Naive B cell (primary cell): ENCODE data around the gene TMEM51. TPM values are rescaled to one million over a fixed set of nuclear protein-coding genes. Genes with fewer than 3 reads are reported as not detected.

Experiments used
- ATAC-seq, 2 donors: fragments of 150-1000 bp; cut with Tn5 transposase; 2 replicates each; pipeline ENCODE4 v1.10.0; 2021; ENCODE audit warnings: low read depth in 2 of 2, mild to moderate bottlenecking in 2 of 2, moderate library complexity in 2 of 2
- DNase-seq: peaks from one replicate; pipeline ENCODE4 v3.0.0; 2022
- H3K27ac Mint-ChIP-seq, 6 donors: one replicate each; pipeline ENCODE4 v1.8.0; 2020 to 2022; ENCODE audit warnings: mild to moderate bottlenecking in 6 of 6, mixed read lengths in 6 of 6, moderate library complexity in 5 of 6, inconsistent platforms in 2 of 6
- H3K27me3 Mint-ChIP-seq, 3 donors: one replicate each; pipeline ENCODE4 v1.8.0; 2021 to 2022; ENCODE audit warnings: mixed read lengths in 3 of 3, mild to moderate bottlenecking in 1 of 3
- H3K36me3 Mint-ChIP-seq, 2 donors: one replicate each; pipeline ENCODE4 v1.8.0; 2020 to 2022; ENCODE audit warnings: mixed read lengths in 2 of 2, inconsistent platforms in 1 of 2, mild to moderate bottlenecking in 1 of 2
- H3K4me1 Mint-ChIP-seq, 3 donors: one replicate each; pipeline ENCODE4 v1.8.0; 2020 to 2022; ENCODE audit warnings: mixed read lengths in 3 of 3, inconsistent platforms in 1 of 3, mild to moderate bottlenecking in 1 of 3, moderate library complexity in 1 of 3
- H3K4me3 Mint-ChIP-seq, 8 donors: one replicate each; pipeline ENCODE4 v1.8.0; 2020 to 2022; ENCODE audit warnings: mild to moderate bottlenecking in 8 of 8, mixed read lengths in 8 of 8, moderate library complexity in 8 of 8, inconsistent platforms in 2 of 8
- H3K9me3 Mint-ChIP-seq, 7 donors: one replicate each; pipeline ENCODE4 v1.8.0; 2020 to 2022; ENCODE audit warnings: mixed read lengths in 7 of 7, mild to moderate bottlenecking in 5 of 7, inconsistent platforms in 2 of 7, moderate library complexity in 1 of 7
- polyA plus RNA-seq, 6 donors: library from polyadenylated mRNA; unstranded; fragments of 300-500 nt; fragmentation: Illumina TruSeq; gene quantifications; one replicate each; pipeline ENCODE4 v1.2.3, GENCODE V29; 2021; ENCODE audit warnings: low read depth in 6 of 6

TMEM51 gene
- polyA plus RNA-seq, 6 donors from 2014 or later = not detected

DNA sequence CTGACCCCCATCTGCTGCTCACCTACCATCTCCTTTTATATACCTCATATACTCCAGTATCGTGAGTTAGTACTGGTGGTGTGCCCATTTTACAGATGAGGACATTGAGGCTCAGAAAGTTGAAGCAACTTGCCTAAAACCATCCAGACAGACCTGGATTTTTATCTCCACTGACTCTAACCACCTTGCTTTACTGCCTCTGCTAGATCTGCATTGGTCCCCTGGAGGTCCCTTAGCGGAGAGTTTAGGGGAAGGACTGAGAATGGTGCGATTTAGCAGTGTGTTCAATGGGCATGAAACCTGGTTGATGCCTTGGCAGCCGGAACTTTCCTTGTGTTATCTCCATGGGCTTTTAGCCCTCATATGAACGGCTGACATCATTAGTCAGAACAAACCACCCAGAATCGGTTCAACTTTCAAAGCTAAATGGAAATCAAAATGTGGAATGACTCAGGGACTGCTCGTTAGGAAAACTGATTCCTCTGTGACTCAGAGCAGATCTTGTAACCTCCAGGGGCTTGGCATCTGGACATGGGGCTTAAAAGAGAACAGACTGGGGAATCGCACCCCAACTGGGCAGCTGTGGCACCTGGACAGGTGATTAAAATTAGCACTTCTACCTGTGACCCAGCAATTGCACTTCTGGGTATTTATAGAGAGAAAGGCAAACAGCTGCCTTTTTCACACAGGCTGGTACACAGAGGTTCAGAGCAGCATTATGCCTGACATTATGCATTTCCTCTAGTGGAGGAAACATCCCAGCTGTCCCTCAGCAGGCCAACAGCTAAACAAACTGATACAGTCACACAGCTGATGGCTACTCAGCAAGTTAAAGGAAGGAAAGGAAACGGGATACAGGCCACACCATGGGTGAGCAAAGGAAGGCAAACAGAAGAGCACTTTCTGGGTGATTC is 25.3 kb downstream of the TMEM51 start:
- Mint-ChIP-seq H3K27me3 (peaks cover 23 to 40% (median 24%) of the 10 kb centered on the region in 3 donors), H3K36me3 (peaks cover 0 to 14% of the 10 kb centered on the region in 2 donors), H3K4me1 (no peaks in the 10 kb centered on the region), H3K4me3 (no peak overlapping the region), H3K9me3 (peaks cover 0 to 11% (median 4%) of the 10 kb centered on the region in 7 donors), H3K27ac (no peak overlapping the region)
- DNase-seq (no peak), ATAC-seq (no peak)

DNA sequence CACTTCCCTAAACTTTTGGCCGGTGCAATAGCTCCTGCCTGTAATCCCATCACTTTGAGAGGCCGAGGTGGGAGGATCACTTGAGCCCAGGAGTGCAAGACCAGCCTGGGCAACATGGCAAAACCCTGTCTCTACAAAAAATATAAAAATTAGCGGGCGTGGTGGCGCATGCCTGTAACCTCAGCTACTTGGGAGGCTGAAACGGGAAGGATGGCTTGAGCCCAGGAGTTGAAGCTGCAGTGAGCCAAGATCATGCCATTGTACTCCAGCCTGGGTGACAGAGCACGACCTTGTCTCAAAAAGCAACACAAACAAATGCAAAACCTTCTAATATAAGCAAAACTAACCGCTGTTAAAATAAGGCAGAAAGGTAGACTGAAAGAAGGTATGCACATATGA is 25.9 kb downstream of the TMEM51 start:
- DNase-seq = no peak

DNA sequence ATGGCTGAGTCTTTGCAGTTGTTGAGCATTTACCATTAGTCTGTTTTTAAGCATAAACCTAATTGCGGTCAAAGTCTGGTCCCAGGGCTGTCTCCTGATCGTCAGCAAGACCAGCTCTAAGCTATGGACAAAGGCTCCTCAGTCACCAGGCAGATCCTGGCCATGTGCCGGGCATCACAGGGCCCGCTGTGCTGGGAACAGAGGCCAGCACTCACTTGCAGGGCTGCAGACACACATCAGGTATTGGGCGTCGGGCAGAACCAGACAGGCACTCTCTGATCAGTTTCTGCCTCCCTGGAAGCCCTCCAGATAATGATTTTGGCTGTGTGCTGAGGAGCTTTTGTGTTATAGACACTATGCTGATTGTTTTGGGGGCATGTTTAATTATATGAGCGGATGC is 26.6 kb downstream of the TMEM51 start:
- Mint-ChIP-seq H3K27me3 (peaks cover 21 to 38% (median 25%) of the 10 kb centered on the region in 3 donors), H3K9me3 (peaks cover 0 to 11% (median 4%) of the 10 kb centered on the region in 7 donors), H3K4me3 (no peak overlapping the region), H3K4me1 (no peaks in the 10 kb centered on the region), H3K36me3 (peaks cover 0 to 14% of the 10 kb centered on the region in 2 donors), H3K27ac (no peak overlapping the region)
- ATAC-seq (no peak), DNase-seq (no peak)

More for the DNA sequence above, 25.9 kb downstream of the TMEM51 start:
- no peak for ATAC-seq
- Mint-ChIP-seq H3K4me1 (no peaks in the 10 kb centered on the region), H3K4me3 (no peak overlapping the region), H3K27me3 (peaks cover 23 to 44% (median 25%) of the 10 kb centered on the region in 3 donors), H3K27ac (no peak overlapping the region), H3K36me3 (peaks cover 0 to 14% of the 10 kb centered on the region in 2 donors), H3K9me3 (peaks cover 0 to 11% (median 4%) of the 10 kb centered on the region in 7 donors)

DNA sequence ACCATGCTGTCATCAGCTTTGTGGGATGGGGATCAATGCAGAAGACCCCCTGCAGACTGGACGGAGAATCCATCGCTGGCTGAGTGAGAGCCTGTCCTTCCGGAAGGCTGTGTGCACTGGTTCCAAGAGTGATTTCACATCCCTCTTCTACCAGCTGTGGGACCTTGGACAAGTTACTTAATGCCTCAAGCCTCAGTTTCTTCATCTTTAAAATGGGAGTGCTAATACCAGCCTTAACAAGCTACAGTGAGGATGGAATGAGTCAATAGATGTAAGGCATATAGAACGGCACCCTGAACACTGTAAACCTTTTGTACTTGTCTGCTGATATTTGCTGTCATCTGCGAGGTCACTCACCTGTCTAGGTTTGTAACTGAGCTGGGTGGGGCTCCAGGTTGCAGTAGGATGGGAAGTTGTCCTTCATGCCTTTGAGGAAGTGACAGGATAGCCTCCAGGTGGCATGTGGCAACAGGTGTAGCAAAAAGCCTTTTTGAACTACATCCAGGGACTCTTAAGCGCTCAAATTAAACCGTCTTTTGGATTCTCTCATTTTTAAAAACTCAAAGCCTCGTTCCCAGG is 27.5 kb downstream of the TMEM51 start:
- H3K27me3 Mint-ChIP-seq = peaks cover 27 to 39% (median 29%) of the 10 kb centered on the region in 3 donors
- no peaks in the 10 kb centered on the region for H3K4me1 Mint-ChIP-seq
- no peak for DNase-seq
- H3K4me3 Mint-ChIP-seq = no peak overlapping the region
- no peak overlapping the region for H3K27ac Mint-ChIP-seq
- peaks cover 0 to 12% of the 10 kb centered on the region in 2 donors for H3K36me3 Mint-ChIP-seq
- ATAC-seq = no peak
- H3K9me3 Mint-ChIP-seq = peaks cover 0 to 5% (median 2%) of the 10 kb centered on the region in 7 donors

DNA sequence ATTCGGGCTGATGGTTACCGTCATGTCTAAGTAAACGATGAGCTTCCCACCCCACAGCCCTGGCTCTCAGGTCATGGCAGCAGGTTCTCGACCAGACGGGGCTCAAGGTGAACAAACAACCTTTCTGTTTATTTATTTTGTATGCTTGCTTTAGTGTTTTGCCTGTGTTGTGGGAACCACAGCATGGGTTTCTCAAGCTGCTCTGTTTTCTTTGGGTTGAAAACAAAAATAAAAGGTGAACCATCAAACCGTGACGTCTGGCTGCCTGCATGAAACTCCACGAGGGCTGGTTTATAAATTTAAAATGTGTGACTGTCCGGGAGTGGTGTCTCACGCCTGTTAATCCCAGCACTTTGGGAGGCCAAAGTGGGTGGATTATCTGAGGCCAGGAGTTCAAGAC is 28.0 kb downstream of the TMEM51 start:
- ATAC-seq = no peak
- peaks cover 0 to 7% of the 10 kb centered on the region in 2 donors for H3K36me3 Mint-ChIP-seq
- no peaks in the 10 kb centered on the region for H3K4me1 Mint-ChIP-seq
- H3K27ac Mint-ChIP-seq = no peak overlapping the region
- no peak for DNase-seq
- H3K27me3 Mint-ChIP-seq = peaks cover 29 to 39% (median 31%) of the 10 kb centered on the region in 3 donors
- no peak overlapping the region for H3K4me3 Mint-ChIP-seq
- H3K9me3 Mint-ChIP-seq = peaks cover 0 to 4% (median 2%) of the 10 kb centered on the region in 7 donors

DNA sequence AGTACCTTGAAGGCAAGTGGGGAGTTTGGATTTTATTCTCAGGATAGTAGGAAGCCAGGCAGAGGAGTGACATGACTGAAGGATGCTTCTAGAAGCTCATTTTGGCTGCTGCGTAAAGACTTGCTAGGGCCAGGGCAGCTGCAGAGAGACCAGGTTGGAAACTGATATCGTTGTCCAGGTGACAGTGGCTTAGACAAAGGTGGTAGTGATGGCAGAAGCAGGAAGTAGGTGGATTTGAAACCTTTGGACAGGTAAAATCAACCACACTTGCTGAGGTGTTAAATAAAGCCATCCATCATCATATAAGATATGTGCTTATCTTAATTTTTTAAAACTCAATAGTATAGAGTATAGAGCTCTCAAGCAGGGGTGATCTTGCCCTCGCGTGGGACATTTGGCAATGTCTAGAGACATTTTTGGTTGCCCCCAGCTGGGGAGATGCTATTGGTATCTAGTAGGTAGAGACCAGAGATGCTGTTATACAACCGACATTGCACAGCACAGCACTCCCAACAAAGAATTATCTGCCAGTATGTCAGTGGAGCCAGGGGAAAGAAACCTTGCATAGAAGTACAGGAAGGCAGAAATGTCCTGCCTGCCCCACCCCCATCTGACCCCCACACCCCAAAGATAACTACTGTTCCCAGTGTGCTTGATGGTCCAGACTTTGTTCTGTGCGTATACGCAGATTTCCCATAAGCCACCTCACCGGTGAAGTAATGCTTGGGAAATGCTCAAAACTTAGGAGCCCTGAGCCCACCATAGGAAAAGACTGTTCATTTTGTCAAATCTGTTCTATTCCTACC is 31.1 kb downstream of the TMEM51 start:
- no peak for ATAC-seq
- Mint-ChIP-seq H3K27me3 (peaks cover 17 to 28% (median 19%) of the 10 kb centered on the region in 3 donors), H3K36me3 (no peaks in the 10 kb centered on the region), H3K9me3 (peaks cover 0 to 2% (median 0%) of the 10 kb centered on the region in 7 donors), H3K4me1 (no peaks in the 10 kb centered on the region), H3K4me3 (no peak overlapping the region), H3K27ac (peak overlapping the region in 1 of 6 donors; percentile 68)
- DNase-seq = no peak

DNA sequence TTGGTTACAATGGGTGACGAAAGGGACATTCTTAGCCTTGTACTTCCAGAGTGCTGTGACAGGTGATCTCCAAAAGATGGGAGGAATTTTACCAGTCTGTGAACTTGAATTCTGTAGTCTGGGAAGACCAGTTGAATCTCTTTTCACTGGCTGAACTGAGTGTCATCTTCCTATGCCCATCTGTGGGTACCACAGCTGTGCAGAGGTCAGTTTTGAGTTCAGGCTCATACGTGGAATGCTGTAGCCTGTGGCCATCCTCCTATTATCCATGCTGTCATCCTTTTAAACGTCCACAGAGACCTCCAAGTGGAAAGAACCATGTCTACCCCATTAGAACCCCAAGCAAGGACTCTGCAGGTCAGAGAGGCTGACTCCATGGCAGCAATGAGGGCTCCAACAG is 32.1 kb downstream of the TMEM51 start:
- no peaks in the 10 kb centered on the region for H3K36me3 Mint-ChIP-seq
- H3K9me3 Mint-ChIP-seq = peaks cover 0 to 2% (median 0%) of the 10 kb centered on the region in 7 donors
- no peak overlapping the region for H3K4me3 Mint-ChIP-seq
- no peaks in the 10 kb centered on the region for H3K4me1 Mint-ChIP-seq
- no peak overlapping the region for H3K27ac Mint-ChIP-seq
- peaks cover 14 to 28% (median 19%) of the 10 kb centered on the region in 3 donors for H3K27me3 Mint-ChIP-seq
- ATAC-seq (no peak), DNase-seq (no peak)

DNA sequence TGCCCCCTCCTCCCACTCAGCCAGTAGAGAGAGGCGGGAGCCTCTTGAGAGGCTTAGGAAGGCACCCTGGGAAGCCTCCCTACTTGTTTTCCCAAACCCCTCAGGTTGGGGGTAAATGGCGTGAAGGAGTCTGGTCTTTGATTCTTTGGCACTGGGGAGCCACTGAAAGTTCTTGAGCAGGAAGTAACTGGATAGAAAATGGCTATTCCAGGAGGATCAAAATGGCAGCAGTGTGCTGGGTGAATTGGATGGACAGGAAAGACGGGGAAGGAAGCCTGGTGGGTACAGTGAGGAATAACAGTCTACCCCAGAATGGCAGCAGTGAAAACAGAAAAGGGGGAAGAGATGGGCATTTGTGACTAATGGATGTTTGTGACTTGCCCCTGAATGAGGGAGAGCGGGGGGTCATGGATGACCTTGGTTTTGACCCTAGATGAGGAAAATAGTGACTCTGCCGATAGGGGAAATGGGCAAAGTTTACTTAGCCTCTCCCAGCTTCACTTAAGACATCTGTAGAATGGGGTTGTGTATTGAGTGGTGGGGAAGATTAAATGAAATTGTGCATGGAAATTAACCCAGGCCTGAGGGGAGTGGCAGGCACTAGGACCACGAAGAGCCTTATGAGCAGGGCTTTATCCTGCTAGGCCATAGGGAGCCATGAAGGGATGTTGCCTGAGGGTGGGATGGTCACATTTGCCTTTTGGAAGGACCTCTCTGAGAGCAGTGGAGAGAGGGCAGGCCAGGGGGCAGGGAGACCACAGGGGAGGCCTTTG is 32.7 kb downstream of the TMEM51 start:
- H3K4me1 Mint-ChIP-seq = no peaks in the 10 kb centered on the region
- no peaks in the 10 kb centered on the region for H3K36me3 Mint-ChIP-seq
- H3K4me3 Mint-ChIP-seq = no peak overlapping the region
- peaks cover 14 to 28% (median 19%) of the 10 kb centered on the region in 3 donors for H3K27me3 Mint-ChIP-seq
- H3K27ac Mint-ChIP-seq = peak overlapping the region in 1 of 6 donors; percentile 36
- no peak for DNase-seq
- no peak for ATAC-seq
- H3K9me3 Mint-ChIP-seq = peaks cover 0 to 2% (median 0%) of the 10 kb centered on the region in 7 donors

DNA sequence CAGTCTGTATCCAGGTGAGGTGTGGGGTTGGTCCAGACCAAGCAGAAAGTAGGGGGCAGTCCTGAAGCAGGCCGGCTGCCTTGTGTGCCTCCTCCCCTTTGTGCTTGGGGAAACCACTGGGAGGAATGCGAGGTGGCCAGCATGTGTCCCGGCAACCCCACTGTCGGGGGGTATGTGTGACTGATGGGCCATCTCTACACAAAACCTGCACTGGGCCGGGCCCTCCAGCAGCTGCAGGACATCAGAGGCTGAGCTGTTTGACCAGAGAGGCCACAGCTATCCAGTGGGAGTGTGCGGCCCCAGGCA is 33.3 kb downstream of the TMEM51 start:
- Mint-ChIP-seq H3K9me3 (peaks cover 0 to 2% (median 0%) of the 10 kb centered on the region in 7 donors), H3K4me1 (no peaks in the 10 kb centered on the region), H3K27ac (peak overlapping the region in 1 of 6 donors; percentile 36), H3K36me3 (no peaks in the 10 kb centered on the region), H3K27me3 (peaks cover 14 to 28% (median 22%) of the 10 kb centered on the region in 3 donors), H3K4me3 (no peak overlapping the region)
- DNase-seq = no peak
- no peak for ATAC-seq

DNA sequence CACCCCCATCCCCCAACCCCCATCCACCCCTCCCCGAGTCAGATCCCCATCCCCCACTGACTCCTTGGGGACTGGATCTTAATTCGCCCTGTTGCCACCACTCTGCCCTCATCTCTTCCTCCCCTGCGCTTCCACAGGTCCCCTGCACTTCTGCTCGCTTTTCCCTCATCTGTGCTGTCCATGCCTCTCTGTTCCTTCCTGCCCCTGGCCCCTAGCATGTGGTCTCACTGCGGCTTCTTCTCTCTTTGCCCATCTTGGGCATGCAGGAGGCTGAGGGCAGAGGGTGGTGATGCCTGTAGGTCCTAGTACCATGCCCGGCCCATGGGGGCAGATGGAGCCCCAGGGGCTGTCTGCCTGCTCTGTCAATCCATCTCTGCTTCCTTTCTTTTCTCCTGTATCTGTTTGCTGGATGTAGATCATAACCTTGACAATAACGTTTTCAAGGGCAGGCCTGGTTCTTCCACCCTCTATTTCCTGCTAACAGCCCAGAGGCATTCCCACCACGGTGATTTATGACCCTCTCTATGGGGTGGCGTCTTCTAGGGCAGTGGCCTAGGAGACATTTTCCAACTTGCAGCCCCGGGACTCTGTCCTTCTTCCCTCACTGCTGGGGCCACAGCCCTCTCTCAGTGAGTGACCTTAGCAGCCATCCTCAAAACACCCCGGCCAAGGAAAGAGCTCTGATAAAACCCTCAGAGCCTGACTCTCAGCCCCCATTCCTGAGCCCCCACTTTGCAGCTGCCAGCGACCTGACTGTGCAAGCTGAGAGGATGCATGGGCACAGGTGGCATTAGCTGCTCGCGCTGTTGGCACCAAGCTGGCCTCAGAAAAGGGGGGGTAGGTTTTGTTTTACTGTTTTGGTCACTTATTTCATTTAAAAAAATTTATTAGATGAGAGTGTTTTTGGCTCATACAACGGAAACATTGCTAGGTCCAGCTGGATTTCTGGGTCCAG is 33.9 kb downstream of the TMEM51 start:
- Mint-ChIP-seq H3K4me1 (no peaks in the 10 kb centered on the region), H3K36me3 (no peaks in the 10 kb centered on the region), H3K27me3 (peaks cover 14 to 28% (median 22%) of the 10 kb centered on the region in 3 donors), H3K9me3 (no peaks in the 10 kb centered on the region), H3K4me3 (no peak overlapping the region), H3K27ac (no peak overlapping the region)
- ATAC-seq (no peak), DNase-seq (no peak)

DNA sequence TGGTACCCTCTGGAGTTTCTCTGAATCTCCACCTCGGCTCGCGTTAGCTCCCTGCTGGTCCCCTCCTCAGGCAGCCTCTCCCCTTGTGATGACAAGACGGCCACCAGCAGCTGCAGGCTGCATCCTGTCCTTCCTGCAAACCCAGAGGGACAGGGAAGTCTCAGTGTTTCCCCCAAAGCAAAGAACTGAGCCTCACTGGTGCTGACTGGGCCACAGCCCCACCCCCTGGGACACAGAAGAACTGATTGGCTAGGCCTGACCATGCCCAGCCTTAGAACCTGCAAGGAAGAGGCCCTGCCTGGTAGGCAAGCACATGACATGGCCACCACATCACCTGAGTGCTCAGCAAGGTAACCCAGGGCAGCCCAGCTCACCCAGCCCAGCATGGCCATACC is 34.6 kb downstream of the TMEM51 start:
- ATAC-seq = no peak
- Mint-ChIP-seq H3K9me3 (no peaks in the 10 kb centered on the region), H3K36me3 (no peaks in the 10 kb centered on the region), H3K4me1 (no peaks in the 10 kb centered on the region), H3K4me3 (no peak overlapping the region), H3K27ac (no peak overlapping the region), H3K27me3 (peaks cover 14 to 28% (median 22%) of the 10 kb centered on the region in 3 donors)
- DNase-seq = no peak

DNA sequence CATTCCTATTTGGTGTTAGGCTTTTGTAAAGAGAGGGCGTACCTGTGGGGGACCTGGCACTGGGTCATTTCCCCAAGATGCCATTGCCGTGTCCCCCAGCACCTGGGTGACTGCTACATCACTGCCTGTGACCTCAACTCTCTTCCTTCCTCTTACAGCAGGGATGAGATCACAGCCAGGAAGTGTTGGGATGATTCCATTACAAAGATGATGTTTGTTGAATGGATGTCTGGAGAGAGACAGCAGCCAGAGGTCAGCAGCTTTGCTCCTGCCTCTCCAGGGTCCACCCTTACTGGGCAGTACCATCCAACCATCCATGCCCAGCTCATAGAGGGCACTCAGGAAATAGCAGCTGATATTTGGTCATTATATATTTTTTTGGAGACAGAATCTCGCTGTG is 35.1 kb downstream of the TMEM51 start:
- ATAC-seq = no peak
- Mint-ChIP-seq H3K36me3 (no peaks in the 10 kb centered on the region), H3K27ac (no peak overlapping the region), H3K4me1 (no peaks in the 10 kb centered on the region), H3K9me3 (no peaks in the 10 kb centered on the region), H3K27me3 (peaks cover 14 to 28% (median 22%) of the 10 kb centered on the region in 3 donors), H3K4me3 (no peak overlapping the region)
- DNase-seq = no peak
